KMS-11 (cell line): ENCODE measurements around the gene PET100.

Experiments
- H2AFZ ChIP-seq: fragments of 200-600 bp; sonication (generic); 2 replicates; pipeline ENCODE4 v1.6.1; 2016; ENCODE audit warnings: antibody characterized with exemption, mixed run types, low read depth
- H3K27ac ChIP-seq: fragments of 200-600 bp; sonication (generic); 2 replicates; pipeline ENCODE4 v1.6.1; 2016; ENCODE audit warnings: mild to moderate bottlenecking, mixed run types
- H3K27me3 ChIP-seq: fragments of 200-600 bp; sonication (generic); 2 replicates; pipeline ENCODE4 v1.6.1; 2017; ENCODE audit warnings: mild to moderate bottlenecking, low read depth, mixed run types, moderate library complexity; ENCODE audit not compliant: insufficient read depth
- H3K36me3 ChIP-seq: fragments of 200-600 bp; sonication (generic); 2 replicates; pipeline ENCODE4 v1.6.1; 2017; ENCODE audit warnings: mild to moderate bottlenecking, mixed run types; ENCODE audit not compliant: insufficient read depth
- H3K4me1 ChIP-seq: fragments of 200-600 bp; sonication (generic); 2 replicates; pipeline ENCODE4 v1.6.1; 2016; ENCODE audit warnings: mild to moderate bottlenecking, low read depth, mixed run types; ENCODE audit not compliant: poor library complexity, severe bottlenecking
- H3K4me2 ChIP-seq: fragments of 200-600 bp; sonication (generic); 2 replicates; pipeline ENCODE4 v1.7.0; 2016; ENCODE audit warnings: mild to moderate bottlenecking, mixed run types
- H3K4me3 ChIP-seq: fragments of 200-600 bp; sonication (generic); IDR thresholded peaks from 2 replicates; pipeline ENCODE4 v1.6.1; 2017; ENCODE audit warnings: low read depth, low read length, mixed read lengths; ENCODE audit not compliant: insufficient read depth
- H3K79me2 ChIP-seq: fragments of 200-600 bp; sonication (generic); 2 replicates; pipeline ENCODE4 v1.6.1; 2016; ENCODE audit warnings: low read depth, mixed run types; ENCODE audit not compliant: insufficient read depth
- H3K9ac ChIP-seq: fragments of 200-600 bp; sonication (generic); 2 replicates; pipeline ENCODE4 v1.6.1; 2016; ENCODE audit warnings: mild to moderate bottlenecking, mixed run types
- H4K20me1 ChIP-seq: fragments of 200-600 bp; sonication (generic); 2 replicates; pipeline ENCODE4 v1.6.1; 2016; ENCODE audit warnings: mild to moderate bottlenecking, mixed run types; ENCODE audit not compliant: insufficient read depth
- CTCF ChIP-seq: fragments of 200-600 bp; sonication (generic); conservative IDR thresholded peaks from 2 replicates; pipeline ENCODE4 v1.6.1; 2017; ENCODE audit warnings: low read depth, mild to moderate bottlenecking, antibody characterized with exemption, low read length, moderate library complexity, mixed read lengths

The PET100 gene

GRCh38 chr19:7645656-7646425 is 16.2 kb downstream of the PET100 start:
- no peaks in the 10 kb centered on the region for H4K20me1 ChIP-seq
- no peak overlapping the region for H3K27ac ChIP-seq
- no peaks in the 10 kb centered on the region for H3K36me3 ChIP-seq
- no peak for TF ChIP-seq CTCF
- peaks cover under 1% of the 10 kb centered on the region; the same call in 1 of the 2 replicates for H3K27me3 ChIP-seq
- H2AFZ ChIP-seq, result no peak overlapping the region
- H3K79me2 ChIP-seq, result no peaks in the 10 kb centered on the region
- no peak overlapping the region for H3K4me2 ChIP-seq
- H3K4me3 ChIP-seq, result no peak overlapping the region
- no peak overlapping the region for H3K9ac ChIP-seq
- H3K4me1 ChIP-seq, result no peaks in the 10 kb centered on the region

GRCh38 chr19:7646426-7646700 is 16.8 kb downstream of the PET100 start:
- H3K36me3 ChIP-seq, result no peaks in the 10 kb centered on the region
- H3K9ac ChIP-seq, result no peak overlapping the region
- no peak overlapping the region for H3K27ac ChIP-seq
- no peak for TF ChIP-seq CTCF
- H3K4me1 ChIP-seq, result no peaks in the 10 kb centered on the region
- H3K79me2 ChIP-seq, result no peaks in the 10 kb centered on the region
- no peaks in the 10 kb centered on the region for H4K20me1 ChIP-seq
- H3K4me2 ChIP-seq, result no peak overlapping the region
- H2AFZ ChIP-seq, result no peak overlapping the region
- peaks cover 2% of the 10 kb centered on the region; the same call in 1 of the 2 replicates for H3K27me3 ChIP-seq
- H3K4me3 ChIP-seq, result no peak overlapping the region

GRCh38 chr19:7647156-7647555 is 17.6 kb downstream of the PET100 start:
- peaks cover 5% of the 10 kb centered on the region for H3K4me1 ChIP-seq
- no peaks in the 10 kb centered on the region for H3K36me3 ChIP-seq
- H3K4me2 ChIP-seq, result no peak overlapping the region
- TF ChIP-seq CTCF, result no peak
- H4K20me1 ChIP-seq, result no peaks in the 10 kb centered on the region
- no peak overlapping the region for H3K9ac ChIP-seq
- H3K4me3 ChIP-seq, result no peak overlapping the region
- no peak overlapping the region for H3K27ac ChIP-seq
- H3K27me3 ChIP-seq, result peaks cover 2% of the 10 kb centered on the region; the same call in 1 of the 2 replicates
- H3K79me2 ChIP-seq, result no peaks in the 10 kb centered on the region
- no peak overlapping the region for H2AFZ ChIP-seq

- no peaks in the 10 kb centered on the region for H3K79me2 ChIP-seq
Observed at GRCh38 chr19:7648265-7649014, 18.8 kb downstream of the PET100 start.

More at GRCh38 chr19:7648265-7649014, 18.8 kb downstream of the PET100 start:
- H3K36me3 ChIP-seq, result no peaks in the 10 kb centered on the region
- peaks cover 2% of the 10 kb centered on the region; the same call in 1 of the 2 replicates for H3K27me3 ChIP-seq
- H3K4me2 ChIP-seq, result no peak overlapping the region
- H3K4me3 ChIP-seq, result no peak overlapping the region
- H2AFZ ChIP-seq, result no peak overlapping the region
- no peak overlapping the region for H3K9ac ChIP-seq
- H3K4me1 ChIP-seq, result peaks cover 8% of the 10 kb centered on the region
- no peaks in the 10 kb centered on the region for H4K20me1 ChIP-seq
- TF ChIP-seq CTCF, result no peak
- no peak overlapping the region for H3K27ac ChIP-seq
